AG20443 (cell line): ENCODE results near the gene TK2.
"Not testable (repeated sequence)": the region's sequence is repeated elsewhere in the genome, so short reads cannot be mapped to it uniquely, and the experiment has no call there.

Source experiments
- DNase-seq: peaks from one replicate; pipeline ENCODE4 v3.0.0; 2012; ENCODE audit warnings: low spot score, mixed read lengths

Gene TK2

GRCh38 chr16:66503030-66503429, 46.9 kb downstream of the TK2 start:
- no peak for DNase-seq

DNA sequence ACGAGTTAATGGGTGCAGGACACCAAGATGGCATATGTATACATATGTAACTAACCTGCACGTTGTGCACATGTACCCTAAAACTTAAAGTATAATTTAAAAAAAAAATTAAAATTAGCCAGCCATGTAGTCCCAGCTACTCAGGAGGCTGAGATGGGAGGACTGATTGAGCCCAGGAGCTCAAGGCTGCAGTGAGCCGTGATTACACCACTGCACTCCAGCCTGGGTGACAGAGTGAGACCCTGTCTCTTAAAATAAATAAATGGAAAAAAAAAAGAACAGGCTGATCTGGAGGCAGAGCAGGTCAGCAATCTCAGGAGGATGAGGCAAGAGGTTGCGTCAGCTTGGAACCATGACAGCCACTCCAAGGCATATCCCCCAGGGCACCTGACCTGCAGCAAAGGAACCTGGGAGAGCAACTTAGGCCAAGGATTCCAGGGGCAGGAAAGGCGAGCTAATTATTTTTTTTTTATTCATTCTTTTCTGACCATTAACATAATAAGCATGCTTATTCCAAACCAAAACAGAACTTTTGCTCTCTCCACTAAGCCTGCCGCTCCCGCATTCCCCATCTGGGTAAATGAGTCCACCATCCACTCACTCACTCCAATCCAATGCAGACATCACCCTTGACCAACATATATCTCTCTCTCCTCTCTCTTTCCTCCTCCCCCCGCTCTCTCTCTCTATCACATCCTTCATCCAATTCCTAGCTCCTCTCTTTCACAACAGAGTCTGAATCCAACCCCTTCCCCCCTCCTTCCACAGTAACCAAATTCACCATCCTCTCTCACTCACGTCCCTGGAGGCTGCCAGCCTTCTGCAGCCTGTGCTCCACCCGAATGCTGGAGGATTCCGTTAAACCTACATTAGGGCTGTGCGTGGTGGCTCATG, 47.7 kb downstream of the TK2 start:
- DNase-seq = peak; percentile 75

DNA sequence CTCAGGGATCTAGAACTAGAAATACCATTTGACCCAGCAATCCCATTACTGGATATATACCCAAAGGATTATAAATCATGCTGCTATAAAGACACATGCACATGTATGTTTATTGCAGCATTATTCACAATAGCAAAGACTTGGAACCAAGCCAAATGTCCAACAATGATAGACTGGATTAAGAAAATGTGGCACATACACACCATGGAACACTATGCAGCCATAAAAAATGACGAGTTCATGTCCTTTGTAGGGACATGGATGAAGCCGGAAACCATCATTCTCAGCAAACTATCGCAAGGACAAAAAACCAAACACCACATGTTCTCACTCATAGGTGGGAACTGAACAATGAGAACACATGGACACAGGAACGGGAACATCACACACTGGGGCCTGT, 48.4 kb downstream of the TK2 start:
- DNase-seq = not testable (repeated sequence)

DNA sequence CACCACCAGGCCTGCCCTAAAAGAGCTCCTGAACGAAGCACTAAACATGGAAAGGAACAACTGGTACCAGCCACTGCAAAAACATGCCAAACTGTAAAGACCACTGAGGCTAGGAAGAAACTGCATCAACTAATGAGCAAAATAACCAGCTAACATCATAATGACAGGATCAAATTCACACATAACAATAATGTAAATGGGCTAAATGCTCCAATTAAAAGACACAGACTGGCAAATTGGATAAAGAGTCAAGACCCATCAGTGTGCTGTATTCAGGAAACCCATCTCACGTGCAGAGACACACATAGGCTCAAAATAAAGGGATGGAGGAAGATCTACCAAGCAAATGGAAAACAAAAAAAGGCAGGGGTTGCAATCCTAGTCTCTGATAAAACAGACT, 52.0 kb downstream of the TK2 start:
- DNase-seq = not testable (repeated sequence)

- not testable (repeated sequence) for DNase-seq
These were observed 53.7 kb downstream of the TK2 start for GRCh38 chr16:66496226-66496625.

- DNase-seq = no peak
These were observed 54.5 kb downstream of the TK2 start for GRCh38 chr16:66495440-66495839.

DNA sequence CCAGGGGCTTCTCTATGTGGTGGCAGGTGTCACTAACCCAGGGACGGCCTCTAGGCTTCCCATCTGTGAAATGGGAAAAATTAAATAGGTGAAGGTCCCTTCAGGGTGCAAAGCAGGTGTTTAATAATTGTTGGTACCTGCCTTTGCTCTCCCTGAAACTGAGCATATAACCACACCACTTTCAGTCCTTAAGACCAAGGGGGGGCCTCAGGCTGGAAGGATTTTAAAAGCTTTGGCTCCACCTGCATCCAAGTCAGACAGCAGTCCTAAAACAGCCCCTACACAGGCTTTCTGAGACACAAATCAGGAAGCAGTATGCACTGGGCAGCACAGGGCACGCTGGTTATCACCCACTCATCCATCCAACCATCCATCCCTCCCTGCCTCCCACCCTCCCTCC, 55.0 kb downstream of the TK2 start:
- no peak for DNase-seq

DNA sequence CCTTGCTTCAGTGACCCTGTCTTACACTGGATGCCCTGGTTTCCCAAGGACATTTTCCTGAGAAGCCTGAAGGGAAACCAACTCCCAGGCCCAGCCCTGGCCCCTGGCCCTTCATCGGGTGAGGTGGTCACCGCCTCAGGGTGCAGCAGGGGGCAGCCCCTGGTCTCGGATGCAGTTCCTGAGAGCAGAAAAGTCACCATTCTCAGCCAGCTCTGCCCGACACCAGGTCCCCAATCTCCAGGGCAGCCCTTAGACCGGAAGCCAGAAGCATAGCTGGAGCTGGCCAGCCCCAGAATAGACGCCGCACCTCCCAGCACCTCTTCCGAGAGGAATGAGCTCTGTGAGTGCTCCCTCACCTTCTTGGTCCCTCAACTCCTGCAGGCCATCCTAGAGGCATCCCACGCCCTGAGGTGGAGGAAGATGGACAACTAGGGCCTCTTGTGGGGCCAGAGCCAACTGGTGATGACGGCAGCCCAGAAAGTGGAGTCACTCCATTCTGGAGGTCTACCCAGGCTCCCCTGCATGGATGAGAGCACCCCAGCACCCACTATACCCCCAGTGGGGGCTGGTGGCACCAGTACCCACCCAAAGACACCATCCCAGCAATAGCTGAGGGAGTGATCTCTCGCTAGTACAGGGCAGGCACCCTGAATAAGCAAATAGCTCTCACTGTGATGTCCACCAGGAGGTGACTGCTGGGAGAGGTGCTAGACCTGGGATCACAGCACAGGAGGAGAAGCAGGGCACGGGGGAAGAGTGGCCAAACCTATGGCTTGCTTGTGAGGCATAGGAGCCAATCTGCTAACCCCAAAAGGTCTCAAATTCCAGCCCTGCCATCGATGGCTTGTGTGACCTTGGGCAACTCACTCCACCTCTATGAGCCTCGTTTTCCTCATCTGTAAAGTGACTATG, 56.2 kb downstream of the TK2 start:
- DNase-seq = no peak

GRCh38 chr16:66491716-66492064, 58.2 kb downstream of the TK2 start:
- no peak for DNase-seq

DNA sequence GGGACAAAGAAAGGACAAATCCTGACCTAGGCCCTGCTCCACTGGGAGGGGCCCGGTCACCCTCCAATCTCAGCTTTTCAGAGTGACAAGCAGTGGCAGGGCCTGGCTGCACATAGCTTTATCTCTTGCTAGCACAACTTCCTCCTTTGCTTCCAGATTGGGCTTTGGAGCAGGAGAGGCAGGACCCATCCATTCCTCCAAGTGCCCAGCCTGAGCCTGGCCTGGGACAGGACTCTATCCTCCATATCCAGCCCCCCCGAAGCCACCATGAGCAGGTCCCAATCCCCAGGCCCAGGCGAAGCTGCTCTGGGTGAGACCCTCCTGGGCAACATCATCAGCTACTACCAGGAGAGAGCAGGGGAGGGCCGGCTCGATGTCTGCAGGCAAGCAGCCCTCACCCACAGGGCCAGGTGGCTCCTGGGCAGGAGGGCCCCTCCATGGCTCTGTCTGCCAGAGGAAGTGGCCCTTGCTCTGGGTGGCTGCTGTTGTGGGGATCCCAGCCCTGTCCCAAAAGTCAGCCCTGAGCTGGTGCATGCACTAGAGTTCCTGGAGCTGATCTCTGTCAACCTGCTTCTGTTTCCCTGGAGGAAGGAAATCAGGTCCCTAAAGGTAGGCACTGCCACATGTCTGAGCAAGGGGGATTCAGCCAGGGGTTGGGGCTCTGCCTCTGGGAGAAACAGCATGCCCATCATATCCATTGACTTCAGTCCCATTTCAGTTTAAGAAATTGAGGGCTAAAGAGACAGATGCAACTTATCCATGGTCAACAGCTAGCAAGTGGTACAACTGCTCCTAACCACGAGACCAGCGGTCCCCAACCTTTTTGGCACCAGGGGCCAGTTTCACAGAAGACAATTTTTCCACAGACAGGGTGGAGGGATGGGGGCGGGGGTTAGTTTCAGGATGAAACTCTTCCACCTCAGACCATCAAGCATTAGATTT, 58.9 kb downstream of the TK2 start:
- no peak for DNase-seq

GRCh38 chr16:66489818-66490217, 60.1 kb downstream of the TK2 start:
- DNase-seq = no peak

GRCh38 chr16:66489385-66489784, 60.5 kb downstream of the TK2 start:
- DNase-seq = no peak

GRCh38 chr16:66488505-66488904, 61.4 kb downstream of the TK2 start:
- no peak for DNase-seq

DNA sequence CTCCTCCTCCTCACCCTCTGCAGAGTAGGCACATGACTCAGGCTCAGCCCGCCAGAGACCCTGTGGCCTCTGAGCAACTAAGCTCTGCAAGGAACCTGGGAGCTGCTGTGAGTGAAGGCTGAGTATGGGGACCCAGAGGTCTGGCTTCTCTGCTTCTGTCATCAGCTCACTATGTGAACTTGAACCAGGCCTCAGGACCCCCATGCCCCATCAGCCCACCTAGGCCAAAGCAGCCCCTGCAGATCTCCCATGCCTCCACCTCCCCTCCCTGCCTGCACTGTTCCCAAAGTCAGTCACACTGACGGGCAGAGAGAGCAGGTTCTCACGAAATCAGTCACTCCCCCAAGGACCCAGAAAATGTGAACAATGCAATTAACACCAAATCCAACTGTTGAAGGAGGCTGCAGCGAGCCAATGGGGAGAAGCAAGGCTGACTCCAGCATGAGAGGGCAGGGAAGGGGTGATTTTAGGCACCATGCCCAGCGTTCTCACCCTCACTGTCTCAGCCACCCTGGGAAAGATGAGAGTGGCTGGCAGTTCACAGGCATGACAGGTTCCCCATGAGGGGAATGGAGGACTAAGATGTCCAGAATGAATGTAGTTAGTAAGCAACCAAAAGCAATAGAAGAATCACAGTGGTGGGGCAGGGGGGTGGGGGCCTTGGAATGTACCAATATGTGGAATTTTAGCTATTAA, 62.2 kb downstream of the TK2 start:
- DNase-seq = no peak

DNA sequence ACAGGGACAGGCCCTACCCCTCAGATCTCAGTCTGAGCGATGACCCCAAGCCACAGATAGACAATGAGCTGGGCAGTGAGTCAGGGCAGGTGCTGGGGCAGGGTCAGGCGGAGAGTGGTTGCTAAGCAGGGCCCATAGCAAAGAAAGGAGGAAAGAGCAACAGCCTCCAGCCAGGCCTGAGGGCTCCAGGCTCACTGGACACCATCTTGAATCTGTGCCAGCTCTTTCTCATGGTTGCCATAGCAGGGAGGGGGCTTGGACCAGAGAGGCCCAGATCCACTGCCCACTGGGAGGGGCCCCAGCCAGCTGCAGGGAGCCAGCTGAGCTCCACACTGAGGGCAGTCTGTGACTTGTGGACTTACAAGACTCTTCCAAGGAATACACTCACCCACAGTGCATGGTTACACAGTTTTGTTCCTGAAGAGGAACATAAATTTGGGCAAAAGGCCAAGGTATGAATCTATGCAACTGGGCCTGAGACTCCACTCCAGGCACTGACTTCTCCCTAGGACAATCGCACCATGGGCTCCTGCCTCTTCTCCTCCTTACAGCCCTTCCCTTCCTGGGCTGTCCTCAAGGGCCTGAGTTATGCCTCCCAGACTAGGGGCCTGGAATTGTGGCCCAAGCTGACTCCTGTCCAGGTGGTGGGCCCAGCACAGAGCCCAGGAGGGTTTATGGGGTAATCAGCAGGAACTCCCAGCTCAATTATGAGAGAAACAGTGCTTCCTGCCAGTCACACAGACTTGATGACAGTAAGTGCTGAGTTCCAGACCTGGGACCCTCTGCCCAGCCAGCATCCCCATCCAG, 62.9 kb downstream of the TK2 start:
- peak; percentile 61 for DNase-seq

GRCh38 chr16:66486199-66486772, 63.6 kb downstream of the TK2 start:
- DNase-seq = no peak

- DNase-seq = no peak
These were observed 64.5 kb downstream of the TK2 start for GRCh38 chr16:66485376-66485775.

DNA sequence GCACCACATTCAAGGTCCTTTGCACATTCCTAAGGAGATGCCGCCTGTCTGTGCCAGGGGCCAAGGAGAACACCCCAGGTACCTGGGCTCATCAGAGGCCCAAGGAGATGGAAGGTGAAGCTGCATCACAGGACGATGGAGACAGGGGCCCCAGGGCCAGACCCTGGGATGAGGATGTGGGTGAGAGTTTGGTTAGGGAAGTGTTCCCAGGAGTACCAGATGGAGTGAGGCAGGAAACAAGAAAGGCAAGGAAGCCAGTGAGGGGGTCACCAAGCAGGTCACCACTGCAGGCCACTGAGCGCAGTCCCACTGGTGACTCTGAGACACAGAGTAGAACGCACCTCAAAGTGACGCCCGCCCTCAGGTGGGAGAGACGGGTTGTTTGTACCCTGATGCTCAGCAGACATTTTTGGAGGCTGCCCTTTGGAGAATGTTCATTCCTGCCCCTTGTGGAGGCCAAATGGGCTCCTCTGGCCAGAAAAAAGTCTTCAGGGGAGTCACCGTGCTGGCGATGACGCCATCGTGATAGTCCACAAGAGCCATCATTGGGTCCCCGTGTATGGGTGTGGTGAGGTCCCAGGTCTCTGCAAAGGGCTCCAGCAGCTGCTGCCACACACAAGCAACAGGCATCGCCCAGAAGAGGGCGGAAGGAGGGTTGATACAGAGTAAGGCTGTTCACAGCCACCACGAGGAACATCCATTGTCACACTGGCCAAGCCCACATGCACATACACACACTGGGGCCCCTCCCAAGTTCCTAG, 65.3 kb downstream of the TK2 start:
- no peak for DNase-seq
